Subcutaneous adipose tissue (tissue), 4 donors: Measurements from ENCODE around the gene LACTB. TPM values are rescaled to one million over a fixed set of nuclear protein-coding genes. Genes with fewer than 3 reads are reported as not detected.

ENCODE experiments used
- total RNA-seq, 4 donors: library from RNA; depleted of rRNA; stranded (reverse); fragments of >200 nt; gene quantifications; one replicate each; pipeline ENCODE4 v1.1.0, GENCODE V29; 2016
- TF ChIP-seq, protein P1 (sequence below): fragments of 450-650 bp; IDR thresholded peaks from one replicate; pipeline ENCODE4 v1.5.1; 2016; ENCODE audit warnings: low read depth, mild to moderate bottlenecking, control low read depth, antibody characterized with exemption, moderate library complexity

Gene LACTB
- total RNA-seq, 4 donors from 2014 or later = 19.8 to 46.7 (median 30.0) TPM

DNA sequence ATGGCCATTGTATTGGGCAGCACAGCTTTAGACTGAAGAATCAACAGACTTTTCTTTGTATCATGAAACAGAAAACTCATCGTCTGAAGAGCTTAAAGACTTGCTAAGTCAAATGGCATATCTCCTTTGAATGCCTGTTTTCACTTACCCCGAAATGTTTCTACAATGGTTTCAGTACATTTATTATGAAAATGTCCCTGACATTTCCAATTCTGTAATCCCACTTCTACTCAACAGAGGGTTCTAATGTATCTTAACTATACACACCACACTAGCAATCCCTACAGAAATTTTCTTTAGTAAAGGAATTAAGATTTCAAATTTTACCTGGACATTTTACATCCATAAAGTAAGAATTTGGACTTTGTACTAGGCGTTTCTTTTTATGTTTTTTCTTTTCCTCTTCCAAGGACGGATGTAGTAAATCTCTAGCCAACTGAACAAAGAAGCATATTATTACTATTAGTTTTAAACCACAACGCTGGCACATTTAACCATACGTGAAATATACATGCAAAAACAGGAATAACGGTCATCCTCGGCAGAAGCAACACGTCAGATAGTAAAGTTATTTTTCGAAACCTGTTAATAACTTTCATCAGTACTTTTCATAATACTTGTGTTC, 34.5 kb downstream of the LACTB start:
- TF ChIP-seq, protein P1, sequence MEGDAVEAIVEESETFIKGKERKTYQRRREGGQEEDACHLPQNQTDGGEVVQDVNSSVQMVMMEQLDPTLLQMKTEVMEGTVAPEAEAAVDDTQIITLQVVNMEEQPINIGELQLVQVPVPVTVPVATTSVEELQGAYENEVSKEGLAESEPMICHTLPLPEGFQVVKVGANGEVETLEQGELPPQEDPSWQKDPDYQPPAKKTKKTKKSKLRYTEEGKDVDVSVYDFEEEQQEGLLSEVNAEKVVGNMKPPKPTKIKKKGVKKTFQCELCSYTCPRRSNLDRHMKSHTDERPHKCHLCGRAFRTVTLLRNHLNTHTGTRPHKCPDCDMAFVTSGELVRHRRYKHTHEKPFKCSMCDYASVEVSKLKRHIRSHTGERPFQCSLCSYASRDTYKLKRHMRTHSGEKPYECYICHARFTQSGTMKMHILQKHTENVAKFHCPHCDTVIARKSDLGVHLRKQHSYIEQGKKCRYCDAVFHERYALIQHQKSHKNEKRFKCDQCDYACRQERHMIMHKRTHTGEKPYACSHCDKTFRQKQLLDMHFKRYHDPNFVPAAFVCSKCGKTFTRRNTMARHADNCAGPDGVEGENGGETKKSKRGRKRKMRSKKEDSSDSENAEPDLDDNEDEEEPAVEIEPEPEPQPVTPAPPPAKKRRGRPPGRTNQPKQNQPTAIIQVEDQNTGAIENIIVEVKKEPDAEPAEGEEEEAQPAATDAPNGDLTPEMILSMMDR = no peak

DNA sequence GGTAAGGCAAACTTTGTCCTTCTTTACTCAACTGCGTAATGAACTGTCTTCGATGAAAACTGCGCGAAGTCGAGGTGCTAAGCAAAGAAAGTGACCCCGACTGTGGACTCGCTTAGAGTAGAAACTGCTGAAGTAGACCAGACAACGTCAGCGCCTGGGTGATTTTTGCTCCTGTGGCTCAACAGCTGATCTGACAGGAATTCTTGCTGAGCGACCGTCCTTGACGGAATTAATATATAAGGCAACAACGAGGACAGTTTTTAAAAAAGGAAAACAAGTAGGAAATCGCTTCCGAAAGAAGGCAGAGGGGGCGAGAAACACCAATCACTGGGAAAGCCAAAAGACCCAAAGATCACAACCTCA, 35.1 kb downstream of the LACTB start:
- TF ChIP-seq, protein P1 = no peak

DNA sequence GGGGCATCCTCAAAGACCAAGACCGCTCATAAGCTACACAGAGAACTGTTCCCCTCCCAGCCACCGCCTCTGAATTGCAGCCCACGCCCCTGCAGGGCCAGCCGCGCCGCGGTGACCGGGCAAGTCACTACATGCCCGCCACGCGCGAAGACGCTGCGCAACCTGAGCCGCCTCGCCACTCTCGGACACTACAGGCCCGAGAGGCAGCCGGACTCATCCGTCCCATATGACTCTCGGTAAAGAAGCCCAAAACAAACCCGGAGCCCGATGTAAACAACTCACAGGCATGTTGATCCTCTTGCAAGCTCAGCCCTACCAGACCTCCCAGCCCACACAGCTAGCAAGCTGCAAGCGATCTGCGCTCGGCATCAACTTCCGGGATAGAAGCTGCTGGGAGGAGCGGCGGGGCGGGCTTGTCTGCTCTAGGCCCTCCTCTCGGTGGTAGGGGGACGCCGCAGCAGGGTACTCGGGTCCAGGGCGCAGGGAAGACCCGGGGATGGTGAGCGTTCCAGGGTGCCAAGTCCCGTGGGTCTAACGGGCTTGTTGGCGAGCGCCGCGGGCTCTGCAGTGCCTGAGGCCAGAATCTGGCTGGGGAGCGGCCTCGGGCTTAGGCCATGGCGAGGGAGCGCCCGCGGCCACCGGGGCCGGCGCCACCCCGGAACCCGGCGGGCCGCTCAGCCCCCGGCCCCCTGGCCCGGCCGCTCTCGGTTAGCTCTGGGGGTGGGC, 35.6 kb downstream of the LACTB start, which contains the start of gene RPS27L:
Gene RPS27L (minus strand): TSS at position 360 of the 726 bp plus-strand sequence. CDS start 72 bp downstream, at position 288.
- TF ChIP-seq, protein P1 = no peak

DNA sequence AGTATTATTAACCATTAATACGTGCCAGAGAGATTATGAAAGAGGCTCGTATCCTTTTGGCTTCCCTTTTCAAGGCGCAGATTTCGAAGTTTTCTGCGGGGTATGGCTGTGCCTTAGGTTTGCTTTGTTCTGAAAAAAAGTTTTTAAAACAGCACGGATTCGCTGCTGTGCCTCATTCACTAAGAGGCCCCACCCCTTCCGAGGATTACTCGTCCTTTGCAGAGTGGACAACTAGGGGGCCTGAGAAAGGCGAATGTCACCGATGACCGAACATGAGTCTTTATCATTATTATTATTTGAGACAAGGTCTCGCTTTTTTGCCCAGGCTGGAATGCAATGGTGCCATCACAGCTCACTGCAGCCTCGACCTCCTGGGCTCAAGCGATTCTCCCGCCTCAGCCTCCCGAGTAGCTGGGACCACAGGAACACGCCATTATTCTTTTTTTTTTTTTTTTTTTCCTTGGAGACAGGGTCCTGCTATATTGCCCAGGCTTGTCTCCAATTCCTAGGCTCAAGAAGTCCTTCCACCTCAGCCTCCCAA, 36.3 kb downstream of the LACTB start:
- TF ChIP-seq, protein P1 = no peak

DNA sequence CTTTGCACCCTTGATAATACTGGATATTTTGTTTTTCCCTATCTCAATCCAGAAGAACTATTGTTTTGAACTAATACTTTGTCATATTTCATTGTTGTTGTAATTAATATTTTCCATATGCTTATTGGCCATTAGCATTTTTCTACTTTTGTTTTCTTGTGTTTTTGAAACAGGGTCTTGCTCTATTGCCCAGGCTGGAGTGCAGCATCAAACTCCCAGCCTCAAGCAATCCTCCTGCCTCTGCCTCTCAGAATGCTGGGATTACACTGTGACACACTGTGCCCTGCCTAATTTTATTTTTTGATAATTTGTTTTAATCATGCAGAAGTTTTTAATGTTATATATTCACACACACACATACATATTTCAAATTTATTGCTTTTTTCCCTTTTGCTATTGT, 39.0 kb downstream of the LACTB start:
- TF ChIP-seq, protein P1 = no peak

DNA sequence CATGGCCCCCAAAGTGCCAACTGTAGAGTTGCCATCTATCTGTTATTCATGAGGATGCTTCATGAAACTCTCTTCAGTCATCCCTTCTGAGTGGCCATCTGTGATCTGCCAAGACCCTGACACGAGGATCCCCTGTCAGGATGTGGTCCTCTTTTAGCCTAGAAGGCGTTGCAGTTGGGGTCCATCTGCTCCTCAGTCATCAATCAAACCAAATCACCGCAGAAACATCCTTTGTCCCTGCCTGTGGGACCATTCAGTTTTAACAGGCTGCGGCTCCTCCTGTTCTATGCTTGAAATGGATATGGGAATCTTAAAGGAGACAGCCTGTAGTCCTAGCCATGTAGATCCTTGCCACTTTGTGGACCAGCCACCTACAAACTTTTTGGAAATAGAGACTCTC, 41.6 kb downstream of the LACTB start:
- TF ChIP-seq, protein P1 = no peak

DNA sequence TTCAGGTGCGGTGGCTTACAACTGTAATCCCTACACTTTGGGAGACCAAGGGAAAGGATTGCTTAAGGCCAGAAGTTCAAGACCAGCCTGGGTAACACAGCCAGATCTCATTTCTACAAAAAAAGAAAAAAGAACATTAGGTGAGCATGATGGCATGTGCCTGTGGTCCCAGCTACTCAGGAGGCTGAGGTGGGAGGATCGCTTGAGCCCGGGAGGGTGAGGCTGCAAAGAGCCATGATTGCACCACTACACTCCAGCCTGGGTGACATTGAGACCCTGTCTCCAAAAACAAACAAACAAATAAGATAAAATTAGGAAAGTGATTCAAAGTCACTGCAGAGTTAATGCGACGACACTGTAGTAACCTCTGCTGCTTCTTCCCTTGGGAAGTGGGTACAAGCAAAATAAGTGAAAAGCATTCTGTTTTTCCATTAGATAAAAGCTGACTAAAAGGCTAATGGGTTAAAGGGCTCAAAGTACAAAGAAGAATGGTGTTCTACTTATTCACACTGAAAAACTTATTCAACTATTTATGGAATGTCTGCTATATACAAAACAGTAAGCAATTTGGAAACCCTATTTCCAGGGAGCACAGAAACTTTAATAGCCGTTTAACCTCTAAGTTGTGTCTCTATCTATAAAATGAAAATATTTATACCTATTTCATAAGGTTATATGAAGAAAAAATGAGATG, 43.7 kb downstream of the LACTB start:
- TF ChIP-seq, protein P1 = no peak
